Nephron progenitor cell (in vitro differentiated cells): ENCODE data around the gene EIF4G1.

Source experiments
- DNase-seq: peaks from one replicate; pipeline ENCODE4 v3.0.0; 2021
- H3K27ac Mint-ChIP-seq: 2 replicates; pipeline ENCODE4 v1.8.0; 2021; ENCODE audit warnings: mild to moderate bottlenecking, moderate library complexity, mixed read lengths
- H3K27me3 Mint-ChIP-seq: 2 replicates; pipeline ENCODE4 v1.8.0; 2021; ENCODE audit warnings: mild to moderate bottlenecking, low read depth, mixed read lengths; ENCODE audit not compliant: poor library complexity
- H3K36me3 Mint-ChIP-seq: 2 replicates; pipeline ENCODE4 v1.8.0; 2021; ENCODE audit warnings: low read depth, mixed read lengths
- H3K4me1 Mint-ChIP-seq: 2 replicates; pipeline ENCODE4 v1.8.0; 2021; ENCODE audit warnings: mixed read lengths
- H3K4me3 Mint-ChIP-seq: 2 replicates; pipeline ENCODE4 v1.8.0; 2021; ENCODE audit warnings: mild to moderate bottlenecking, moderate library complexity, mixed read lengths
- H3K9me3 Mint-ChIP-seq: 2 replicates; pipeline ENCODE4 v1.8.0; 2021; ENCODE audit warnings: mild to moderate bottlenecking, moderate library complexity, mixed read lengths
- CTCF ChIP-seq: fragments of 200-600 bp; sonication (generic); IDR thresholded peaks from 2 replicates; pipeline ENCODE4 v1.5.0; 2021; ENCODE audit warnings: antibody characterized with exemption

The EIF4G1 gene

GRCh38 chr3:184277366-184277765 is 37.0 kb upstream of the EIF4G1 start:
- peaks cover 96% of the 10 kb centered on the region for H3K27me3 Mint-ChIP-seq
- no peaks in the 10 kb centered on the region for H3K36me3 Mint-ChIP-seq
- no peak for DNase-seq
- no peak overlapping the region for H3K27ac Mint-ChIP-seq
- peaks cover 5% of the 10 kb centered on the region for H3K4me1 Mint-ChIP-seq
- no peak overlapping the region for H3K4me3 Mint-ChIP-seq
- no peak for TF ChIP-seq CTCF
- H3K9me3 Mint-ChIP-seq = no peaks in the 10 kb centered on the region

DNA sequence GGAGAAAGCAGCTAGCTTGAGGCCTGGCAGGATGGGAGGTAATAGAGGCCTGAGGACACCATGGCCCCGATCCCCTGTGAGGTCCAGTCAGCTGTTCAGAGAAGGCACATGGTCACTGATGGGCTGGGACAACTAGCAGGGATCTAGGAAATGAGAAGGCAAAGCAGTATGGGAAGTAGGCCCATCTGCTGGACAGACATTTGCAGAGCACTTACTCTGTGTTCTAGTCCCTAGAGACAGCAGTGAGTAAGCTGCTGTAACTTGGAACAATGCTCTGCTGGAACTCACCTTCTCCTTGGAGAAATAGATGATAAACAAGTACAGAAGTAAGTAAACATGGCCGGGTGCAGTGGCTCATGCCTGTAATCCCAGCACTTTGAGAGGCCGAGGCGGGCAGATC is 31.5 kb upstream of the EIF4G1 start:
- H3K4me3 Mint-ChIP-seq = no peak overlapping the region
- H3K4me1 Mint-ChIP-seq = no peaks in the 10 kb centered on the region
- no peak overlapping the region for H3K27ac Mint-ChIP-seq
- no peak for DNase-seq
- no peaks in the 10 kb centered on the region for H3K36me3 Mint-ChIP-seq
- peaks cover 83% of the 10 kb centered on the region for H3K27me3 Mint-ChIP-seq
- no peak for TF ChIP-seq CTCF
- H3K9me3 Mint-ChIP-seq = no peaks in the 10 kb centered on the region

GRCh38 chr3:184283681-184284080 is 30.7 kb upstream of the EIF4G1 start:
- H3K4me3 Mint-ChIP-seq = no peak overlapping the region
- no peak for TF ChIP-seq CTCF
- no peak for DNase-seq
- H3K27me3 Mint-ChIP-seq = peaks cover 83% of the 10 kb centered on the region
- no peaks in the 10 kb centered on the region for H3K4me1 Mint-ChIP-seq
- no peaks in the 10 kb centered on the region for H3K9me3 Mint-ChIP-seq
- H3K36me3 Mint-ChIP-seq = no peaks in the 10 kb centered on the region
- H3K27ac Mint-ChIP-seq = no peak overlapping the region

- TF ChIP-seq CTCF = no peak
- Mint-ChIP-seq H3K27me3 (peaks cover 83% of the 10 kb centered on the region), H3K27ac (no peak overlapping the region), H3K36me3 (no peaks in the 10 kb centered on the region), H3K9me3 (no peaks in the 10 kb centered on the region), H3K4me1 (no peaks in the 10 kb centered on the region), H3K4me3 (no peak overlapping the region)
- peak; percentile 55 for DNase-seq
These were observed 29.7 kb upstream of the EIF4G1 start for GRCh38 chr3:184284696-184285095.

DNA sequence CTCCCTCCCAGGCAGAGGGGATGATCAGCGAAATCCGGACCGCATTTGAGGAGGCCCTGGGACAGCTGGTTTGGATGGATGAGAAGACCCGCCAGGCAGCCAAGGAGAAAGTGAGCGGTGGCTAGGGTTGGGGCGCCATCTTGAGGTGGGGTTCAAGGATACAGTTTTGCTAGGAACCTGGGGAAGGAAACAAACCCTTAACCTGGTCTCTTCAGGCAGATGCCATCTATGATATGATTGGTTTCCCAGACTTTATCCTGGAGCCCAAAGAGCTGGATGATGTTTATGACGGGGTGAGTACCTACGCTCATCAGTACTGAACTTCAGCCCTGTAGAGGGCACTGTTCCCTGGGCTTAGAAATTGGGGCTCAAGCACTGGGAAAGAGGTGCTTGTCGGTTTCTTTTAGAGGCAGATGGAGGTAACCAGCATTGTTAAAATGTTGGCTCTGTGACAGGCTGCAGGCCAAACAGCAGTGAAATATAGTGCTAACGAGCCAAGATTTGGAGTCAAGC is 24.9 kb upstream of the EIF4G1 start:
- TF ChIP-seq CTCF = peak; percentile 57
- no peak overlapping the region for H3K4me3 Mint-ChIP-seq
- H3K4me1 Mint-ChIP-seq = no peaks in the 10 kb centered on the region
- H3K9me3 Mint-ChIP-seq = no peaks in the 10 kb centered on the region
- DNase-seq = peak; percentile 69
- H3K27ac Mint-ChIP-seq = no peak overlapping the region
- H3K27me3 Mint-ChIP-seq = peaks cover 76% of the 10 kb centered on the region
- no peaks in the 10 kb centered on the region for H3K36me3 Mint-ChIP-seq

DNA sequence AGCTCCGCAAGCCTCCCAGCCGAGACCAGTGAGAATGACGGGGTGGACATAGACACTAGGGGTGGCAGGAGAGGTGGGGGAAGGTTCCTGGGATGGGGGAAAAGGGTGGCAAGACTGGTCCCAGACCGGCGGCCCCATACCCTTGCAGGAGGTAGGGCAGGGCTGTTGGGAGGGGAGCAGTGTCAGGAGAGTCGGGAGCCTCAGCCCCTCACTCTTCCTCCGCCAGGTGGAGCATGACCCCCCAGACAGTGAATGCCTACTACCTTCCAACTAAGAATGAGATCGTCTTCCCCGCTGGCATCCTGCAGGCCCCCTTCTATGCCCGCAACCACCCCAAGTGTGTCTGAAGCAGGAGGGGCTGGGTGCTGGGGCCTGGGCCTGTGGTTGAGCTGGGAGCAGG is 24.1 kb upstream of the EIF4G1 start:
- H3K4me3 Mint-ChIP-seq = no peak overlapping the region
- no peaks in the 10 kb centered on the region for H3K4me1 Mint-ChIP-seq
- no peak overlapping the region for H3K27ac Mint-ChIP-seq
- H3K36me3 Mint-ChIP-seq = no peaks in the 10 kb centered on the region
- no peaks in the 10 kb centered on the region for H3K9me3 Mint-ChIP-seq
- no peak for DNase-seq
- peaks cover 75% of the 10 kb centered on the region for H3K27me3 Mint-ChIP-seq
- no peak for TF ChIP-seq CTCF
